IPS-18a (cell line): ENCODE measurements around the gene CHM.
"Not testable (repeated sequence)": the region's sequence is repeated elsewhere in the genome, so short reads cannot be mapped to it uniquely, and the experiment has no call there.

Experiments used
- H3K27ac ChIP-seq: one replicate; pipeline ENCODE4 v1.5.1; 2013; ENCODE audit warnings: low read length
- H3K27me3 ChIP-seq: one replicate; pipeline ENCODE4 v1.6.1; 2013; ENCODE audit warnings: mild to moderate bottlenecking, low read length; ENCODE audit not compliant: control insufficient read depth, insufficient read depth
- H3K36me3 ChIP-seq: one replicate; pipeline ENCODE4 v1.6.1; 2013; ENCODE audit warnings: low read depth, low read length; ENCODE audit not compliant: control insufficient read depth
- H3K4me1 ChIP-seq: one replicate; pipeline ENCODE4 v1.6.1; 2013; ENCODE audit warnings: low read depth, low read length; ENCODE audit not compliant: control insufficient read depth
- H3K4me3 ChIP-seq: one replicate; pipeline ENCODE4 v1.5.1; 2013; ENCODE audit warnings: low read length
- H3K9ac ChIP-seq: one replicate; pipeline ENCODE4 v1.6.1; 2013; ENCODE audit warnings: mild to moderate bottlenecking, low read length, moderate library complexity
- H3K9me3 ChIP-seq: one replicate; pipeline ENCODE4 v1.6.1; 2013; ENCODE audit warnings: low read depth, low read length; ENCODE audit not compliant: control insufficient read depth

CHM gene

GRCh38 chrX:85941275-85941674 is 106.1 kb downstream of the CHM start:
- Histone ChIP-seq H3K27me3 (no peaks in the 10 kb centered on the region), H3K36me3 (no peaks in the 10 kb centered on the region), H3K4me1 (no peaks in the 10 kb centered on the region), H3K9me3 (no peaks in the 10 kb centered on the region), H3K9ac (no peak overlapping the region), H3K4me3 (no peak overlapping the region), H3K27ac (no peak overlapping the region)

GRCh38 chrX:85939942-85940341 is 107.4 kb downstream of the CHM start:
- H3K27me3 ChIP-seq, H3K9me3 ChIP-seq, H3K27ac ChIP-seq, H3K9ac ChIP-seq, H3K4me3 ChIP-seq, H3K4me1 ChIP-seq, H3K36me3 ChIP-seq: not testable (repeated sequence)

- not testable (repeated sequence) for H3K27ac ChIP-seq, H3K36me3 ChIP-seq, H3K27me3 ChIP-seq, H3K9me3 ChIP-seq, H3K4me3 ChIP-seq, H3K9ac ChIP-seq, H3K4me1 ChIP-seq
These were observed 113.0 kb downstream of the CHM start for GRCh38 chrX:85934399-85934798.

- Histone ChIP-seq H3K9ac (no peak overlapping the region), H3K36me3 (no peaks in the 10 kb centered on the region), H3K4me1 (peaks cover 14% of the 10 kb centered on the region), H3K4me3 (no peak overlapping the region), H3K27ac (no peak overlapping the region), H3K27me3 (no peaks in the 10 kb centered on the region), H3K9me3 (no peaks in the 10 kb centered on the region)
These were observed 117.3 kb downstream of the CHM start for GRCh38 chrX:85930099-85930498.

GRCh38 chrX:85928606-85929005 is 118.8 kb downstream of the CHM start:
- Histone ChIP-seq H3K4me3 (no peak overlapping the region), H3K27ac (no peak overlapping the region), H3K9me3 (no peaks in the 10 kb centered on the region), H3K4me1 (peaks cover 14% of the 10 kb centered on the region), H3K36me3 (no peaks in the 10 kb centered on the region), H3K27me3 (no peaks in the 10 kb centered on the region), H3K9ac (no peak overlapping the region)

GRCh38 chrX:85927740-85928139 is 119.6 kb downstream of the CHM start:
- H3K9me3 ChIP-seq = no peaks in the 10 kb centered on the region
- no peaks in the 10 kb centered on the region for H3K36me3 ChIP-seq
- no peak overlapping the region for H3K4me3 ChIP-seq
- H3K4me1 ChIP-seq = peaks cover 14% of the 10 kb centered on the region
- H3K9ac ChIP-seq = no peak overlapping the region
- H3K27ac ChIP-seq = no peak overlapping the region
- H3K27me3 ChIP-seq = no peaks in the 10 kb centered on the region

GRCh38 chrX:85922821-85923220 is 124.5 kb downstream of the CHM start:
- H3K27me3 ChIP-seq = no peaks in the 10 kb centered on the region
- no peaks in the 10 kb centered on the region for H3K9me3 ChIP-seq
- peaks cover 7% of the 10 kb centered on the region for H3K4me1 ChIP-seq
- no peak overlapping the region for H3K4me3 ChIP-seq
- H3K9ac ChIP-seq = no peak overlapping the region
- no peak overlapping the region for H3K27ac ChIP-seq
- H3K36me3 ChIP-seq = no peaks in the 10 kb centered on the region

GRCh38 chrX:85916656-85917280 is 130.6 kb downstream of the CHM start:
- H3K4me1 ChIP-seq, H3K9me3 ChIP-seq, H3K36me3 ChIP-seq, H3K9ac ChIP-seq, H3K4me3 ChIP-seq, H3K27me3 ChIP-seq, H3K27ac ChIP-seq: not testable (repeated sequence)

GRCh38 chrX:85914431-85914830 is 132.9 kb downstream of the CHM start:
- Histone ChIP-seq H3K9ac (no peak overlapping the region), H3K4me1 (no peaks in the 10 kb centered on the region), H3K9me3 (no peaks in the 10 kb centered on the region), H3K4me3 (no peak overlapping the region), H3K27me3 (no peaks in the 10 kb centered on the region), H3K27ac (no peak overlapping the region), H3K36me3 (peaks cover 6% of the 10 kb centered on the region)

- Histone ChIP-seq H3K4me1 (no peaks in the 10 kb centered on the region), H3K9me3 (no peaks in the 10 kb centered on the region), H3K9ac (no peak overlapping the region), H3K4me3 (no peak overlapping the region), H3K36me3 (peaks cover 6% of the 10 kb centered on the region), H3K27ac (no peak overlapping the region), H3K27me3 (no peaks in the 10 kb centered on the region)
These were observed 140.0 kb downstream of the CHM start for GRCh38 chrX:85907316-85907715.

GRCh38 chrX:85906399-85906798 is 141.0 kb downstream of the CHM start:
- H3K9me3 ChIP-seq = no peaks in the 10 kb centered on the region
- H3K27ac ChIP-seq = no peak overlapping the region
- H3K27me3 ChIP-seq = no peaks in the 10 kb centered on the region
- no peaks in the 10 kb centered on the region for H3K4me1 ChIP-seq
- peaks cover 6% of the 10 kb centered on the region for H3K36me3 ChIP-seq
- H3K4me3 ChIP-seq = no peak overlapping the region
- H3K9ac ChIP-seq = no peak overlapping the region

- H3K9me3 ChIP-seq = no peaks in the 10 kb centered on the region
- H3K9ac ChIP-seq = no peak overlapping the region
- H3K4me3 ChIP-seq = no peak overlapping the region
- no peaks in the 10 kb centered on the region for H3K27me3 ChIP-seq
- H3K27ac ChIP-seq = no peak overlapping the region
- H3K4me1 ChIP-seq = no peaks in the 10 kb centered on the region
- H3K36me3 ChIP-seq = peaks cover 6% of the 10 kb centered on the region
These were observed 141.5 kb downstream of the CHM start for GRCh38 chrX:85905851-85906250.
